HL-60/S4 treated with phorbol 12-myristate 13-acetate at 8.2 ng/mL for 4 days and 3 days (cell line): ENCODE measurements around the gene TMEM179B.
"Not testable (repeated sequence)": the region's sequence is repeated elsewhere in the genome, so short reads cannot be mapped to it uniquely, and the experiment has no call there.

Source experiments
- in situ Hi-C: fragments of 300-500 bp; cut with MboI; formaldehyde crosslinking; loops from 2 replicates; pipeline ENCODE4 v1.15.0; 2022; ENCODE audit warnings: low sequenced_read_pairs

Gene TMEM179B

GRCh38 chr11:62787005-62787759, at the start of gene TMEM179B:
TMEM179B (plus strand) TSS chr11:62787402; CDS start chr11:62787432, 30 bp downstream.
- in situ Hi-C loops = no loop called here

- in situ Hi-C loops = no loop called here
These were observed 39.6 kb upstream of the TMEM179B start for GRCh38 chr11:62747475-62748160.

GRCh38 chr11:62749931-62750330, 37.3 kb upstream of the TMEM179B start:
- in situ Hi-C loops = not testable (repeated sequence)

GRCh38 chr11:62752177-62752785, 34.9 kb upstream of the TMEM179B start:
- in situ Hi-C loops = no loop called here

- in situ Hi-C loops = no loop called here
These were observed 34.0 kb upstream of the TMEM179B start for GRCh38 chr11:62752994-62753735.

GRCh38 chr11:62753736-62754603, 33.2 kb upstream of the TMEM179B start, which contains the start of gene ZBTB3:
ZBTB3 (minus strand) TSS chr11:62754160; CDS start chr11:62753664, 496 bp downstream.
- in situ Hi-C loops = no loop called here

GRCh38 chr11:62755086-62755615, 32.1 kb upstream of the TMEM179B start:
- in situ Hi-C loops = no loop called here

GRCh38 chr11:62757846-62758788, 29.1 kb upstream of the TMEM179B start:
- in situ Hi-C loops = no loop called here

GRCh38 chr11:62760867-62761227, 26.4 kb upstream of the TMEM179B start:
- in situ Hi-C loops = not testable (repeated sequence)

GRCh38 chr11:62770778-62771143, 16.4 kb upstream of the TMEM179B start:
- in situ Hi-C loops = no loop called here

- in situ Hi-C loops = no loop called here
These were observed 15.8 kb upstream of the TMEM179B start, which contains the start of gene TAF6L for GRCh38 chr11:62771144-62772021. TAF6L (plus strand) TSS chr11:62771396; CDS start chr11:62775784, 4,388 bp downstream.

- in situ Hi-C loops = no loop called here
These were observed 12.8 kb upstream of the TMEM179B start for GRCh38 chr11:62774407-62774806.

- in situ Hi-C loops = no loop called here
These were observed 11.6 kb upstream of the TMEM179B start for GRCh38 chr11:62775646-62776045.

- in situ Hi-C loops = no loop called here
These were observed 9.8 kb upstream of the TMEM179B start for GRCh38 chr11:62777389-62777788.

- in situ Hi-C loops = no loop called here
These were observed 8.8 kb upstream of the TMEM179B start for GRCh38 chr11:62778441-62778840.

- in situ Hi-C loops = no loop called here
These were observed 4.4 kb upstream of the TMEM179B start for GRCh38 chr11:62782753-62783152.

- in situ Hi-C loops = no loop called here
These were observed 741 bp upstream of the TMEM179B start for GRCh38 chr11:62786318-62787004.
